Calu3 (cell line): Measurements from ENCODE around the gene KIR2DL3. TPM values are rescaled to one million over a fixed set of nuclear protein-coding genes. Genes with fewer than 3 reads are reported as not detected.
"Not testable (repeated sequence)": the region's sequence is repeated elsewhere in the genome, so short reads cannot be mapped to it uniquely, and the experiment has no call there.

ENCODE experiments used
- BruUV-seq: library from RNA; stranded (reverse); fragments of 400-500 nt; replicated peaks from 2 replicates; lab custom pipeline; 2021; lab: Mats Ljungman, UMichigan
- CTCF ChIA-PET: fragments of 300-600 bp; sonication (Branson Sonifier 250); formaldehyde crosslinking; loops from one replicate; lab custom pipeline; 2022; ENCODE audit warnings: antibody characterized with exemption; lab: Charles Lee
- DNase-seq: peaks from one replicate; pipeline ENCODE4 v3.0.0; 2022
- H3K27ac Mint-ChIP-seq: one replicate; pipeline ENCODE4 v1.8.0; 2022; ENCODE audit warnings: mixed read lengths; ENCODE audit not compliant: unreplicated experiment
- H3K27me3 Mint-ChIP-seq: one replicate; pipeline ENCODE4 v1.8.0; 2022; ENCODE audit warnings: mixed read lengths; ENCODE audit not compliant: unreplicated experiment
- H3K36me3 Mint-ChIP-seq: one replicate; pipeline ENCODE4 v1.8.0; 2022; ENCODE audit warnings: mild to moderate bottlenecking, moderate library complexity, mixed read lengths; ENCODE audit not compliant: insufficient read depth, unreplicated experiment
- H3K4me1 Mint-ChIP-seq: one replicate; pipeline ENCODE4 v1.8.0; 2022; ENCODE audit warnings: mild to moderate bottlenecking, low read depth, mixed read lengths; ENCODE audit not compliant: unreplicated experiment
- H3K4me3 Mint-ChIP-seq: one replicate; pipeline ENCODE4 v1.8.0; 2022; ENCODE audit warnings: mild to moderate bottlenecking, low read depth, moderate library complexity, mixed read lengths; ENCODE audit not compliant: unreplicated experiment
- H3K9me3 Mint-ChIP-seq: one replicate; pipeline ENCODE4 v1.8.0; 2022; ENCODE audit warnings: low read depth, mixed read lengths; ENCODE audit not compliant: unreplicated experiment
- intact Hi-C: fragments of 100-400 bp; cut with micrococcal nuclease; formaldehyde crosslinking; loops from one replicate; pipeline ENCODE4 v1.10.0; 2022; ENCODE audit not compliant: unreplicated experiment
- total RNA-seq: library from RNA; stranded (reverse); gene quantifications from 2 replicates; pipeline ENCODE4 v1.2.3, GENCODE V29; 2022
- TF ChIP-seq, protein P1 (sequence below): fragments of 200-600 bp; IDR thresholded peaks from one replicate; pipeline ENCODE4 v1.8.0; 2022; ENCODE audit warnings: antibody characterized with exemption; ENCODE audit not compliant: unreplicated experiment

The KIR2DL3 gene
- total RNA-seq, 1 experiment from 2014 or later, result not detected

DNA sequence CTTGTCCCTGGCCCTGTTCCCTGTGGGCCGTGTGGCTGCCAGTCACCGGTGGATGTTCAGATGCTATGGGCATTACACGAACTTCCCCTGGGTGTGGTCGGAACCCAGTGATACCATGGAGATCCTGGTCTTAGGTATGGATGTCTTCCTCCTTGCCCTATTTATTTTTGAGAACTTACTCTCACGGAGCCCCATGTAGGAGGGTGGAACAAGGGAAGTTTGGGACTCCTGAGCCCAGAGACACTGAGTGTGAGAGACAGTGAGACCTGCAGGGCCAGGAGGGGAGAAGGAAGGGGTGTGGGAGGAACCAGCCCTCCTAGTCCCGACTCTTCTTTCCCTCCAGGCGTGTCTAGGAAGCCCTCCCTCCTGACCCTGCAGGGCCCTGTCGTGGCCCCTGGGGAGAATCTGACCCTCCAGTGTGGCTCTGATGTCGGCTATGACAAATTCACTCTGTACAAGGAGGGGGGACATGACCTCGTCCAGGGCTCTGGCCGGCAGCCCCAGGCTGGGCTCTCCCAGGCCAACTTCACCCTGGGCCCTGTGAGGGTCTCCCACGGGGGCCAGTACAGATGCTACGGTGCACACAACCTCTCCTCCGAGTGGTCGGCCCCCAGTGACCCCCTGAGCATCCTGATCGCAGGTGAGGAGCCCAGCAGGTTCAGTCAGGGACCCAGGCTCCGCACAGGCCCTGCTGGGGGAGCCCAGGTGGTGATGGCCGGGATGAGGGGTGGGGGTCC is 28.9 kb upstream of the KIR2DL3 start:
- TF ChIP-seq, protein P1, sequence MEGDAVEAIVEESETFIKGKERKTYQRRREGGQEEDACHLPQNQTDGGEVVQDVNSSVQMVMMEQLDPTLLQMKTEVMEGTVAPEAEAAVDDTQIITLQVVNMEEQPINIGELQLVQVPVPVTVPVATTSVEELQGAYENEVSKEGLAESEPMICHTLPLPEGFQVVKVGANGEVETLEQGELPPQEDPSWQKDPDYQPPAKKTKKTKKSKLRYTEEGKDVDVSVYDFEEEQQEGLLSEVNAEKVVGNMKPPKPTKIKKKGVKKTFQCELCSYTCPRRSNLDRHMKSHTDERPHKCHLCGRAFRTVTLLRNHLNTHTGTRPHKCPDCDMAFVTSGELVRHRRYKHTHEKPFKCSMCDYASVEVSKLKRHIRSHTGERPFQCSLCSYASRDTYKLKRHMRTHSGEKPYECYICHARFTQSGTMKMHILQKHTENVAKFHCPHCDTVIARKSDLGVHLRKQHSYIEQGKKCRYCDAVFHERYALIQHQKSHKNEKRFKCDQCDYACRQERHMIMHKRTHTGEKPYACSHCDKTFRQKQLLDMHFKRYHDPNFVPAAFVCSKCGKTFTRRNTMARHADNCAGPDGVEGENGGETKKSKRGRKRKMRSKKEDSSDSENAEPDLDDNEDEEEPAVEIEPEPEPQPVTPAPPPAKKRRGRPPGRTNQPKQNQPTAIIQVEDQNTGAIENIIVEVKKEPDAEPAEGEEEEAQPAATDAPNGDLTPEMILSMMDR, result no peak
- BruUV-seq, result no TSS peak
- peaks cover 43% of the 10 kb centered on the region for H3K27me3 Mint-ChIP-seq
- no peaks in the 10 kb centered on the region for H3K4me1 Mint-ChIP-seq
- DNase-seq, result no peak
- CTCF ChIA-PET, result no interaction called here
- no peak overlapping the region for H3K4me3 Mint-ChIP-seq
- H3K9me3 Mint-ChIP-seq, result peaks cover 5% of the 10 kb centered on the region
- no peak overlapping the region for H3K27ac Mint-ChIP-seq
- intact Hi-C loops, result no loop called here
- H3K36me3 Mint-ChIP-seq, result no peaks in the 10 kb centered on the region

DNA sequence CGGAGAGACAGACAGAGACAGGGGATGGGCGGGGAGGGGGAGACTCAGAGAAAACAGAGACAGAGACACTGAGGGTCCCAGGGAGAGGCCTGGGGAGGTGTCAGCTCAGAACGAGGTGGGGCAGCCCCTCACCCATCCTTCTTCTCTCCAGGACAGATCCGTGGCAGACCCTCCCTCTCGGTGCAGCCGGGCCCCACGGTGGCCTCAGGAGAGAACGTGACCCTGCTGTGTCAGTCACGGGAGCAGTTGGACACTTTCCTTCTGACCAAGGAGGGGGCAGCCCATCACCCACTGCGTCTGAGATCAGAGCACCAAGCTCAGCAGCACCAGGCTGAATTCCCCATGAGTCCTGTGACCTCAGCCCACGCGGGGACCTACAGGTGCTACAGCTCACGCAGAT is 28.4 kb upstream of the KIR2DL3 start:
- DNase-seq, H3K27ac Mint-ChIP-seq, H3K9me3 Mint-ChIP-seq, CTCF ChIA-PET, H3K4me3 Mint-ChIP-seq, H3K4me1 Mint-ChIP-seq, H3K36me3 Mint-ChIP-seq, BruUV-seq, intact Hi-C loops: not testable (repeated sequence)
- H3K27me3 Mint-ChIP-seq, result peaks cover 37% of the 10 kb centered on the region

DNA sequence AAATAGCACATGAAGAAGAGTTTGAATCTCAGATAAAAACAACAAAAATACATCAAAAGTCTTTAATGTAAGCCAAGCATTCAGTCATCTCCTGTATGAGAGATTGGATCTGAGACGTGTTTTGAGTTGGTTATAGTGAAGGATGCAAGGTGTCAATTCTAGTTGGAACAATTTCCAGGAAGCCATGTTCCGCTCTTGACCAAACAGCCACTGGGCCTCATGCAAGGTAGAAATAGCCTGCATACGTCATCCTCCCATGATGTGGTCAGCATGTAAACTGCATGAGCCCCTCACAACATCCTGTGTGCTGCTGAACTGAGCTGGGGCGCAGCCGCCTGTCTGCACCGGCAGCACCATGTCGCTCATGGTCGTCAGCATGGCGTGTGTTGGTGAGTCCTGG is 14.2 kb upstream of the KIR2DL3 start, which contains the start of gene KIR3DL3:
Gene KIR3DL3, plus strand, starts transcription at position 301 of the 400 bp plus-strand sequence. Its CDS starts 55 bp downstream, at position 356.
- no TSS peak for BruUV-seq
- H3K9me3 Mint-ChIP-seq, result peaks cover 17% of the 10 kb centered on the region
- intact Hi-C loops, result no loop called here

DNA sequence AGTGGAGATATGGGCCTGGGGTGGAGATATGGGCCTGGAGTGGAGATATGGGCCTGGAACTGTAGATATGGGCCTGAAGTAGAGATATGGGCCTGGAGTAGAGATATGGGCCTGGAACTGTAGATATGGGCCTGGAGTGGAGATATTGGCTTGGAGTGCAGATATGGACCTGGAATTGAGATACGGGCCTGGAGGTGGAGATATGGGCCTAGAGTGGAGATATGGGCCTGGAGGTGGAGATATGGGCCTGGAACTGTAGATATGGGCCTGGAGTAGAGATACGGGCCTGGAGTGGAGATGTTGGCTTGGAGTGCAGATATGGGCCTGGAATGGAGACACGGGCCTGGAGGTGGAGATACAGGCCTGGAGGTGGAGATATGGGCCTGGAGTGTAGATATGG is 13.7 kb upstream of the KIR2DL3 start:
- H3K9me3 Mint-ChIP-seq, result peaks cover 17% of the 10 kb centered on the region
- intact Hi-C loops, result no loop called here
- TF ChIP-seq, protein P1, result no peak
- no TSS peak for BruUV-seq
- no peaks in the 10 kb centered on the region for H3K36me3 Mint-ChIP-seq
- no peak overlapping the region for H3K27ac Mint-ChIP-seq
- H3K27me3 Mint-ChIP-seq, result peaks cover 39% of the 10 kb centered on the region
- H3K4me1 Mint-ChIP-seq, result no peaks in the 10 kb centered on the region
- no peak for DNase-seq
- CTCF ChIA-PET, result no interaction called here
- no peak overlapping the region for H3K4me3 Mint-ChIP-seq

More for the DNA sequence above, 14.2 kb upstream of the KIR2DL3 start, which contains the start of gene KIR3DL3:
- Mint-ChIP-seq H3K27ac (no peak within 1 kb of the TSS), H3K36me3 (no peaks in the 10 kb centered on the region), H3K27me3 (peaks cover 34% of the 10 kb centered on the region), H3K4me1 (no peaks in the 10 kb centered on the region), H3K4me3 (no peak within 1 kb of the TSS)
- TF ChIP-seq, protein P1, result no peak
- CTCF ChIA-PET, result no interaction called here
- no peak for DNase-seq

DNA sequence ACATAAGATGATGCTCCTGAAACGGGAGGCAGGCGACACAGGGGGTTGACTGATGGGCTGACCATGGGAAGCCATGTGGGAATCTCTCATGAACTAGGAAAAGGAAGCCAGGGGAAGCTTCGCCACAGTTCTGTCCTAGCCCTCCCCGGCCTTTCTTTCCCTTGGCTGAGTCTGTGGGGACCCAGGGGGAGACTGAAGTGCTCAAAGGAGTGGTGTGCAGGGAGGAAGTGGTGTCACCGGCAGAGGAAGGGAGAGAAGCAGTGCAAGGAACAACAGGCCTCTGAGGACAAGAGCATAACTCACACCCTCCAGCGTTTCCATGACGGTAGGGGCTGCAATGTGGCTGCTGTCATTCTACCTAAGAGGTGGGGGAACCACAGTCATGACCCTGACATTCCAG is 13.0 kb upstream of the KIR2DL3 start:
- DNase-seq, result no peak
- no peak overlapping the region for H3K27ac Mint-ChIP-seq
- H3K36me3 Mint-ChIP-seq, result no peaks in the 10 kb centered on the region
- H3K9me3 Mint-ChIP-seq, result peaks cover 17% of the 10 kb centered on the region
- peaks cover 40% of the 10 kb centered on the region for H3K27me3 Mint-ChIP-seq
- TF ChIP-seq, protein P1, result no peak
- no TSS peak for BruUV-seq
- CTCF ChIA-PET, result no interaction called here
- no peak overlapping the region for H3K4me3 Mint-ChIP-seq
- no peaks in the 10 kb centered on the region for H3K4me1 Mint-ChIP-seq
- intact Hi-C loops, result no loop called here
